Heart left ventricle (tissue), 16 donors: Measurements from ENCODE around the gene RPL13A. TPM values are rescaled to one million over a fixed set of nuclear protein-coding genes. Genes with fewer than 3 reads are reported as not detected.

Source experiments
- ATAC-seq, 4 donors: fragments of 200-7000 bp; cut with Tn5 transposase; one replicate each; pipeline ENCODE4 v1.9.1; 2020 to 2022; ENCODE audit warnings: moderate library complexity in 4 of 4, mild to moderate bottlenecking in 3 of 4, moderate number of reproducible peaks in 1 of 4
- DNase-seq, 5 donors: peaks; one replicate each; pipeline ENCODE4 v3.0.0-alpha.2; 2020
- H3K27ac ChIP-seq, 12 donors: fragments of 200-600 bp; sonication (generic) in 4 of 12; one replicate each; pipeline versions ENCODE4 v1.5.0 to v1.8.0; 2016 to 2022; ENCODE audit warnings: mild to moderate bottlenecking in 2 of 12
- H3K27me3 ChIP-seq, 9 donors: fragments of 200-600 bp; sonication (generic) in 2 of 9; one replicate each; pipeline versions ENCODE4 v1.5.1 to v1.8.0; 2016 to 2022; ENCODE audit warnings: mild to moderate bottlenecking in 3 of 9
- H3K36me3 ChIP-seq, 9 donors: fragments of 200-600 bp; sonication (generic) in 2 of 9; one replicate each; pipeline versions ENCODE4 v1.5.0 to v1.8.0; 2018 to 2022; ENCODE audit warnings: mild to moderate bottlenecking in 2 of 9
- H3K4me1 ChIP-seq, 12 donors: fragments of 200-600 bp; sonication (generic) in 4 of 12; one replicate each; pipeline versions ENCODE4 v1.5.0 to v1.8.0; 2016 to 2022; ENCODE audit warnings: mild to moderate bottlenecking in 3 of 12
- H3K4me3 ChIP-seq, 12 donors: fragments of 200-600 bp; sonication (generic) in 4 of 12; one replicate each; pipeline versions ENCODE4 v1.5.0 to v1.8.0; 2017 to 2022; ENCODE audit warnings: mild to moderate bottlenecking in 9 of 12, moderate library complexity in 4 of 12
- H3K9me3 ChIP-seq, 12 donors: fragments of 200-600 bp; sonication (generic) in 4 of 12; one replicate each; pipeline versions ENCODE4 v1.5.0 to v1.8.0; 2016 to 2022; ENCODE audit warnings: mild to moderate bottlenecking in 1 of 12
- POLR2A ChIP-seq, 2 donors: fragments of 450-650 bp; IDR thresholded peaks; one replicate each; pipeline ENCODE4 v1.6.1; 2017; ENCODE audit warnings: antibody characterized with exemption in 2 of 2, mild to moderate bottlenecking in 2 of 2, moderate library complexity in 2 of 2
- WGBS, 4 donors: extraction: QIAGEN DNeasy Blood & Tissue Kit in 2 of 4; methylation state at CpG; one replicate each; pipeline versions ENCODE4 v1.1.5 to v1.1.7; 2013 to 2018; 5-methylcytosine and 5-hydroxymethylcytosine counted together
- intact Hi-C, 10 donors: fragments of 100-400 bp; cut with DNase I; formaldehyde crosslinking; loops; one replicate each; pipeline versions ENCODE4 v1.11.1 to v1.14.2; 2022
- polyA plus RNA-seq, 2 donors: library from polyadenylated mRNA; stranded (reverse); fragments of 200-250 nt; gene quantifications; one replicate each; pipeline ENCODE4 v1.2.3, GENCODE V29; 2013
- total RNA-seq, 9 donors: library from RNA; depleted of rRNA in 2 of 9; stranded (reverse); fragments of >200 nt in 2 of 9; fragmentation: NEBNext Ultra II Directional in 3 of 9; extraction: Animal tissue kit (Norgen Biotek cat#: 25700) in 3 of 9; gene quantifications; one replicate each; pipeline versions ENCODE4 v1.1.0 to v1.2.4, GENCODE V29; 2016 to 2023
- TF ChIP-seq, protein P1 (sequence below), 12 donors: fragments of 200-600 bp; sonication (generic) in 4 of 12; IDR thresholded peaks; one replicate each; pipeline versions ENCODE4 v1.5.0 to v1.8.0; 2018 to 2022; ENCODE audit warnings: antibody characterized with exemption in 12 of 12, mild to moderate bottlenecking in 5 of 12
- donor health status: ischemic (EF 13 %, LVEDD 7.1; RV severe dilation, severe dysfunction).
- donor health status: healthy with polysubstance abuse.
- donor health status: DM: no; HTN: yes; CAD: no.
- donor health status: DM: no; HTN: no; CAD: no.
- donor health status: ischemic (EF 25% LVEDD 6.9; RV normal size, moderate dysfunction).
- donor health status: ischemic (EF 25% LVEDD 5.7; RV mildly dilated, moderate dysfunction).
- donor health status: healthy.
- donor health status: DM: yes; HTN: yes; CAD: no.
- donor health status: ischemic (EF 35%, LVEDD 5.7; RV mildly dilated, moderate dysfunction).
- donor health status: nonischemic (EF 11% LVEDD 7.7; RV severe dilation, severe dysfunction).
- donor health status: DM: yes; HTN: yes; CAD: no.
- donor health status: PGD.
- donor health status: ischemic (EF 29% LVEDD 5.4; RV normal size, mild dysfunction).
- donor health status: nonischemic (EF 23%, LVEDD 6.1; RV moderate dilation, normal function).

Gene RPL13A
- total and polyA plus RNA-seq, 11 donors = 876 to 2,850 (median 1,261) TPM

DNA sequence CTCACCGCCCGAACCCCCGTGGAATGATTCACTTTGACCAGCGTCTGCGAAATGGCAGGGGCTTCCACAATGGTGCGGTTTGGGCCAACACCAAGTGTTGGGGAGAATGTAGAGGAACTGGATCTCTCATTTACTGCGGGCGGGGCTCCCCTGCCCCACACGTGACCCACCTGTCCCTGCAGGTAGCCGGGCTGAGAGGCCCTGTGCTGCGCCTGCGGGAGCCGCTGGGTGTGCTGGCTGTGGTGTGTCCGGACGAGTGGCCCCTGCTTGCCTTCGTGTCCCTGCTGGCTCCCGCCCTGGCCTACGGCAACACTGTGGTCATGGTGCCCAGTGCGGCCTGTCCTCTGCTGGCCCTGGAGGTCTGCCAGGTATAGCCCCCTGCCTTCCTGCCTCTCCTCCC is 19.2 kb upstream of the RPL13A start:
- Histone ChIP-seq H3K27me3 (no peaks in the 10 kb centered on the region), H3K9me3 (no peaks in the 10 kb centered on the region), H3K4me1 (peaks cover 0 to 38% (median 16%) of the 10 kb centered on the region in 12 donors), H3K27ac (peak overlapping the region; percentile 47 to 81 (median 73)), H3K36me3 (peaks cover 0 to 34% (median 11%) of the 10 kb centered on the region in 9 donors), H3K4me3 (no peak overlapping the region)
- intact Hi-C loops = loop anchor here in 1 of 10 donors (2.0 kb wide), 1 partner anchor 15 kb away; the partner anchor contains the start of gene ALDH16A1
- TF ChIP-seq POLR2A (IDR thresholded peaks at IDR 0.05) = no peak
- TF ChIP-seq, protein P1, sequence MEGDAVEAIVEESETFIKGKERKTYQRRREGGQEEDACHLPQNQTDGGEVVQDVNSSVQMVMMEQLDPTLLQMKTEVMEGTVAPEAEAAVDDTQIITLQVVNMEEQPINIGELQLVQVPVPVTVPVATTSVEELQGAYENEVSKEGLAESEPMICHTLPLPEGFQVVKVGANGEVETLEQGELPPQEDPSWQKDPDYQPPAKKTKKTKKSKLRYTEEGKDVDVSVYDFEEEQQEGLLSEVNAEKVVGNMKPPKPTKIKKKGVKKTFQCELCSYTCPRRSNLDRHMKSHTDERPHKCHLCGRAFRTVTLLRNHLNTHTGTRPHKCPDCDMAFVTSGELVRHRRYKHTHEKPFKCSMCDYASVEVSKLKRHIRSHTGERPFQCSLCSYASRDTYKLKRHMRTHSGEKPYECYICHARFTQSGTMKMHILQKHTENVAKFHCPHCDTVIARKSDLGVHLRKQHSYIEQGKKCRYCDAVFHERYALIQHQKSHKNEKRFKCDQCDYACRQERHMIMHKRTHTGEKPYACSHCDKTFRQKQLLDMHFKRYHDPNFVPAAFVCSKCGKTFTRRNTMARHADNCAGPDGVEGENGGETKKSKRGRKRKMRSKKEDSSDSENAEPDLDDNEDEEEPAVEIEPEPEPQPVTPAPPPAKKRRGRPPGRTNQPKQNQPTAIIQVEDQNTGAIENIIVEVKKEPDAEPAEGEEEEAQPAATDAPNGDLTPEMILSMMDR (IDR thresholded peaks at IDR 0.05) = no peak
- WGBS, 4 donors = 91 to 94% (median 93%) methylated on average over 13 to 19 of the region's 19 CpGs
- ATAC-seq (peak in 1 of 4 donors; percentile 2), DNase-seq (no peak)

DNA sequence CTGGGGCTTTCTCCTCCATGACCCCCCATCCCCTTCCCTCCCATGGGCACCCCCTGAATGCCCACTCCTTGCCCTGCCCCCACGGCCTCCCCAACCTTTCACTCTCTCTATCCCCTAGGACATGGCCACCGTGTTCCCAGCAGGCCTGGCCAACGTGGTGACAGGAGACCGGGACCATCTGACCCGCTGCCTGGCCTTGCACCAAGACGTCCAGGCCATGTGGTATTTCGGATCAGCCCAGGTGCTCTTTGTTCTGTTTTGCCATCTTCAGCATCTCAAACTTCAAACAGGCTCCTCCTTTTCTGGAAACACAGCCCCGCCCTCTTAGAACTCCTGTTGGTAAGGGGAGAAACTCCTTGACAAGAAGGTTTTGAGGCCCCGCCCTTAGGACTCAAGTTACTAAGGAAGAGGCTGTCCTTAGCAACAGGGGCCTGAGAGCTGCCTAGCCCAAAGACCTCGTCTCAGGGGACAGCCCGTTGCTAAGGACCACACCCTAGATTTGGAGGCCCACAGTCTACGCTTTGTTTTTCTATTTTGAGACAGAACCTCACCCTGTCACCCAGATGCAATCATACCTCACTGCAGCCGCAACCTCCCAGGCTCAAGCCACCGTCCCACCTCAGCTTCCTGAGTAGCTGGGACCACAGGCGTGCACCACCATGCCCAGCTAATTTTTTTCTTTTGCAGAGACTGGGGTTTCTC is 18.5 kb upstream of the RPL13A start:
- 37 to 57% (median 51%) methylated on average over 15 of the region's 15 CpGs for WGBS, 4 donors
- TF ChIP-seq, protein P1 (IDR thresholded peaks at IDR 0.05) = no peak
- peak in 1 of 2 donors; percentile 47 for TF ChIP-seq POLR2A (IDR thresholded peaks at IDR 0.05)
- DNase-seq = peak; percentile 74 to 92 (median 86)
- Histone ChIP-seq H3K9me3 (no peaks in the 10 kb centered on the region), H3K27ac (peak overlapping the region; percentile 47 to 85 (median 76)), H3K27me3 (peaks cover 0 to 1% (median 0%) of the 10 kb centered on the region in 9 donors), H3K4me1 (peaks cover 0 to 45% (median 19%) of the 10 kb centered on the region in 12 donors), H3K36me3 (peaks cover 0 to 32% (median 9%) of the 10 kb centered on the region in 9 donors), H3K4me3 (no peak overlapping the region)
- intact Hi-C loops = loop anchor here in 1 of 10 donors (2.0 kb wide), 1 partner anchor 16 kb away; the partner anchor contains the start of gene ALDH16A1
- ATAC-seq = peak; percentile 76 to 94 (median 89)

DNA sequence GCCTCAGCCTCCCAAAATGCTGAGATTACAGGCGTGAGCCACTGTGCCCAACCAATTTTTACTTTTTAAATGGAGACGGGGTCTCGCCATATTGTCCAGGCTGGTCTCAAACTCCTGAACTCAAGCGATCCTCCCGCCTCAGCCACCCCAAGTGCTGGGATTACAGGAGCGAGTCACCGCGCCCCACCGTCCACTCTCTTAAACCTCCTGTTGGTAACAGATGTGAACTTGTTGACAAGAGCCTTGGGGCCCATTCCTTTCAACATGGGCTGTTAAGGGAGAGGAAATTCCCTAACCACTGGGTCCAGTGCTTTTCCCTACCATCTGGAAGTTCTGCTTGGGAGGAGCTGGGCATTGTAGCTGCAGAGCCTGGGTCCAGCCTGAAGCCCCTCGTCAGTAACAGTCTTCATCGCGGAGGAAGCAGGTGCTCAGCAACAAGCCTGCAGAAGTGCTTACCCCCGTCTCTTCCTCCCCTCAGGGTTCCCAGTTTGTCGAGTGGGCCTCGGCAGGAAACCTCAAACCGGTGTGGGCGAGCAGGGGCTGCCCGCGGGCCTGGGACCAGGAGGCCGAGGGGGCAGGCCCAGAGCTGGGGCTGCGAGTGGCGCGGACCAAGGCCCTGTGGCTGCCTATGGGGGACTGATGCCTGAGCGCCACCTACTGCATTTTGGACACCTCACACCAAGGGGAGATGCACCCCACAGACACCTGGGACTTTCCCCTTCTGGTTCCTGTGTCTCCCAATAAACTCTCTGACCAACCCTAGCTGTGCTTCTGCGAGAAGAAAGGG is 17.4 kb upstream of the RPL13A start:
- WGBS, 4 donors = 83 to 95% (median 91%) methylated on average over 14 to 25 of the region's 25 CpGs
- peaks cover 0 to 21% (median 6%) of the 10 kb centered on the region in 9 donors for H3K36me3 ChIP-seq
- H3K27me3 ChIP-seq = peaks cover 0 to 6% (median 0%) of the 10 kb centered on the region in 9 donors
- intact Hi-C loops = loop anchor here in 1 of 10 donors (2.0 kb wide), 1 partner anchor 17 kb away; the partner anchor contains the start of gene ALDH16A1
- TF ChIP-seq, protein P1 (IDR thresholded peaks at IDR 0.05) = peak in 2 of 12 donors; percentile 4 to 17
- no peak for TF ChIP-seq POLR2A (IDR thresholded peaks at IDR 0.05)
- DNase-seq (peak in 1 of 5 donors; percentile 77), ATAC-seq (no peak)
- peak overlapping the region in 11 of 12 donors; percentile 59 to 85 (median 74) for H3K27ac ChIP-seq
- H3K9me3 ChIP-seq = no peaks in the 10 kb centered on the region
- peaks cover 0 to 46% (median 19%) of the 10 kb centered on the region in 12 donors for H3K4me1 ChIP-seq
- H3K4me3 ChIP-seq = peak overlapping the region in 1 of 12 donors; percentile 5
